Muscle of leg (tissue), 11 donors: ENCODE measurements around the gene DNMT1. TPM values are rescaled to one million over a fixed set of nuclear protein-coding genes. Genes with fewer than 3 reads are reported as not detected.
A peak's percentile ranks its signal among the peaks of the same experiment; 100 is the strongest.
"Not testable (repeated sequence)": the region's sequence is repeated elsewhere in the genome, so short reads cannot be mapped to it uniquely, and the experiment has no call there.

ENCODE experiments used
- DNase-seq: peaks from one replicate; pipeline ENCODE4 v3.0.0; 2013
- H3K27ac ChIP-seq: one replicate; pipeline ENCODE4 v1.5.1; 2013; ENCODE audit warnings: mild to moderate bottlenecking, low read length, control low read depth
- H3K27me3 ChIP-seq: one replicate; pipeline ENCODE4 v1.6.1; 2013; ENCODE audit warnings: low read length; ENCODE audit not compliant: control insufficient read depth, insufficient read depth
- H3K36me3 ChIP-seq: one replicate; pipeline ENCODE4 v1.6.1; 2013; ENCODE audit warnings: low read length; ENCODE audit not compliant: control insufficient read depth, insufficient read depth
- H3K4me1 ChIP-seq: one replicate; pipeline ENCODE4 v1.6.1; 2013; ENCODE audit warnings: low read length; ENCODE audit not compliant: control insufficient read depth, insufficient read depth
- H3K4me3 ChIP-seq: one replicate; pipeline ENCODE4 v1.5.1; 2013; ENCODE audit warnings: low read length, control low read depth
- H3K9me3 ChIP-seq: replicated peaks from 2 replicates; pipeline ENCODE4 v1.6.1; 2013; ENCODE audit warnings: low read depth, low read length; ENCODE audit not compliant: control insufficient read depth
- WGBS: methylation state at CpG from one replicate; pipeline ENCODE4 v1.1.5; 2013; ENCODE audit warnings: missing lambda C conversion rate; ENCODE audit not compliant: insufficient coverage; 5-methylcytosine and 5-hydroxymethylcytosine counted together
- polyA plus RNA-seq, 8 donors: library from polyadenylated mRNA; unstranded; fragments of 120-200 nt; gene quantifications; one replicate each; pipeline versions ENCODE4 v1.2.1 to v1.2.3, GENCODE V29; 2013; ENCODE audit warnings: inconsistent platforms in 1 of 8, low replicate concordance in 1 of 8; ENCODE audit not compliant: insufficient read length in 8 of 8, insufficient read depth in 1 of 8
- total RNA-seq: library from RNA; stranded (reverse); fragments of 120-200 nt; gene quantifications from one replicate; pipeline ENCODE4 v1.2.4, GENCODE V29; 2013

Gene DNMT1
- total and polyA plus RNA-seq, 9 donors: 28.3 to 83.7 (median 70.6) TPM

DNA sequence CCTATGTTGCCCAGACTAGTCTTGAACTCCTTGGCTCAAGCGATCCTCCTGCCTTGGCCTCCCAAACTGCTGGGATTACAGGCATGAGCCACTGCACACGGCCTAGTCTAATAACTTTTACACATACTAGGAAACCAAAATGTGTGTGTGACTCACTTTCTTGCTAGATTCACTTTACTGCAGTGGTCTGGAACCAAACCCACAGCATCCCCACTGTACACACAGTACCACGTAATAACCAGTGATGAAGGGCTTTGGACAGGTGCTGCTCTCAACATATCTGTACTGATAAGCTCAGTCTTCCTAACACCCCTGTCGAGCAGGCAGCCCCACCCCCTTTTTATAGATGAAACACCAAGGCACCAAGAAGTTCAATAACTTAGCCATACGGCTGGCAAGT is 5.1 kb downstream of the DNMT1 start:
- peaks cover 16% of the 10 kb centered on the region for H3K4me1 ChIP-seq

DNA sequence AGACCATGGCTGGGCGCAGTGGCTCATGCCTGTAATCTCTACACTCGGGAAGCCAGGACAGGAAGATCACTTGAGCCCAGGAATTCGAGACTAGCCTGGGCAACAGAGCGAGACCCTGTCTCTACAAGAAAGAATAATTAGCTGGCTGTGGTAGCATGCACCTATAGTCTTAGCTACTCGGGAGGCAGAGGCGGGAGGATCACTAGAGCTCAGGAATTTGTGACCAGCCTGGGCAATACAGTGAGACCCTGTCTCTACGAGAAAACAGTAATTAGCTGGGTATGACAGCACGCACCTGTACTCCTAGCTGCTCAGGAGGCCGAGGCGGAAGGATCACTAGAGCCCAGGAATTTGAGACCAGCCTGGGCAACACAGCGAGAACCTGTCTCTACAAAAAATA is 7.4 kb downstream of the DNMT1 start:
- Histone ChIP-seq H3K4me1 (peaks cover 3% of the 10 kb centered on the region), H3K27ac (no peak overlapping the region), H3K27me3 (no peaks in the 10 kb centered on the region), H3K4me3 (no peak overlapping the region), H3K36me3 (peaks cover 33% of the 10 kb centered on the region), H3K9me3 (no peaks in the 10 kb centered on the region)
- whole genome bisulfite sequencing: 80% methylated on average over 10 of the region's 11 CpGs
- DNase-seq: no peak

More for the DNA sequence above, 5.1 kb downstream of the DNMT1 start:
- no peak overlapping the region for H3K4me3 ChIP-seq
- H3K27ac ChIP-seq: no peak overlapping the region
- 77% methylated on average over 3 of the region's 5 CpGs for WGBS
- H3K9me3 ChIP-seq: no peaks in the 10 kb centered on the region
- no peak for DNase-seq
- H3K27me3 ChIP-seq: no peaks in the 10 kb centered on the region
- peaks cover 34% of the 10 kb centered on the region for H3K36me3 ChIP-seq

DNA sequence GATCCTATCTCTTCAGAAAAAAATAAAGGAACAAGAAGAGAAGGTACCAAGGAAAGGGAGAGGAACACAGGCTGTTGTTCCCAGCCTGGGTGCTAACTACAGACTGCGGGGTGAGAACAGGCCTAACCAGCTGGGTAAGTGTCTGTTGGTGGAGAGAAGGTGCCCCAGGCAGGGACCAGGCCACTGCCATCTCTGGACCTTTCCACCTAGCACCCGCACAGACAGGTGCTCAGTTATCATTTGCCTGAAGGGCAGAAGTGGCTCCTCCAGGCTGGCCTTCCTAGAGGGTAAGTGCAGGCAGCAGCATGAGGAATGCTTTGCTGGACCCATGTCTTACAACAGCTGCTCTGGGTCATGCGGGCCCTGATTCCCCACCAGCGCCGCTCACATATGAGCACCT is 10.1 kb downstream of the DNMT1 start:
- peak; percentile 18 for DNase-seq
- 90% methylated on average over 5 of the region's 5 CpGs for WGBS
- peaks cover 3% of the 10 kb centered on the region for H3K4me1 ChIP-seq
- H3K27ac ChIP-seq: no peak overlapping the region
- no peaks in the 10 kb centered on the region for H3K27me3 ChIP-seq
- no peak overlapping the region for H3K4me3 ChIP-seq
- peaks cover 41% of the 10 kb centered on the region for H3K36me3 ChIP-seq
- H3K9me3 ChIP-seq: no peaks in the 10 kb centered on the region

DNA sequence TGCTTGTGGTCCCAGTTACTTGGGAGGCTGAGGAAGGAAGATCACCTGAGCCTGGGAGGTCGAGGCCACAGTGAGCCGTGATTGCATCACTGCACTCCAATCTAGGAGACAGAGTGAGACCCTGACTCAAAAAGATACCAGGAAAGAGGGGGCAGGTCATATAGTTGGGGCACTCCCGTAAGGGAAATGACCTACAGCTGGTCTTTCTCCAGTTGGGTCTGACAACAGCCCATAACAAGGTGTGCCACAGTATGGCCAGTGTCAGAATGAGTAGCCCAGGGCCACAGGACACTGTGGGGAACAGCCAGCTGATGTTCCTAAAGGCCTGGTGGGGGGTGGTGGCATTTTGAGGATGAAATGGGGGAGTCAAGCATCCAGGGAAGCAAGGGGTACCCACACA is 10.8 kb downstream of the DNMT1 start:
- peaks cover 3% of the 10 kb centered on the region for H3K4me1 ChIP-seq
- H3K36me3 ChIP-seq: peaks cover 47% of the 10 kb centered on the region
- H3K27me3 ChIP-seq: no peaks in the 10 kb centered on the region
- 88% methylated on average over 3 of the region's 3 CpGs for WGBS
- H3K4me3 ChIP-seq: no peak overlapping the region
- no peak overlapping the region for H3K27ac ChIP-seq
- no peaks in the 10 kb centered on the region for H3K9me3 ChIP-seq
- no peak for DNase-seq

DNA sequence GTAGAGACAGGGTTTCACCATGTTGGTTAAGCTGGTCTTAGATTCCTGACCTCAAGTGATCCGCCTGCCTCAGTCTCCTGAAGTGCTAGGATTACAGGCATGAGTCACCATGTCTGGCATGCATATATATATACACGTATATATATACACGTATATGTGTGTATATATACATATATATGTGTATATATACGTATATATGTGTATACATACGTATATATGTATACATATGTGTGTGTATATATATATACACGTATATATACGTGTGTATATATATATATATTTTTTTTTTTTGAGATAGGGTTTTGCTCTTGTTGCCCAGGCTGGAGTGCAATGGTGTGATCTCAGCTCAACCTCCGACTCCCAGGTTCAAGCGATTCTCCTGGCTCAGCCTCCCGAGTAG is 11.9 kb downstream of the DNMT1 start:
- DNase-seq: no peak
- peaks cover 48% of the 10 kb centered on the region for H3K36me3 ChIP-seq
- WGBS: 89% methylated on average over 3 of the region's 10 CpGs
- H3K27me3 ChIP-seq: no peaks in the 10 kb centered on the region
- no peak overlapping the region for H3K27ac ChIP-seq
- H3K4me1 ChIP-seq: peaks cover 3% of the 10 kb centered on the region
- no peaks in the 10 kb centered on the region for H3K9me3 ChIP-seq
- no peak overlapping the region for H3K4me3 ChIP-seq

DNA sequence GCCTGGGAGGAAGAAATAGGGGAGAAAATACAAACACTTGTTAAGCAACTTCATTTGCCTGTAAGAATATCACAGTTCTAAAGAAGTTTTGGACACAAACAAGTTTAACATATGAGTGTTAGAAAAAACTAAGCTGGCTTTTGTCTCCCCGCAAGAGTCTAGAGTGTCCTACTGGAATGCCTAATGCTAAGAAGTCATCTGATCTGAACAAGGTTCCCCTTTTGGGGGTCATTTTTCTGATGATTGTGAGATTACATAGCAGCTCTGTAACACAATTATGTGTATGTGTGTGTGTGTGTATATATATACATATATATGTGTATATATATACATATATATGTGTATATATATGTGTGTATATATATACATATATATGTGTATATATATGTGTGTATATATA is 12.7 kb downstream of the DNMT1 start:
- Histone ChIP-seq H3K4me1 (no peaks in the 10 kb centered on the region), H3K27ac (no peak overlapping the region), H3K9me3 (no peaks in the 10 kb centered on the region), H3K27me3 (no peaks in the 10 kb centered on the region), H3K4me3 (no peak overlapping the region), H3K36me3 (peaks cover 47% of the 10 kb centered on the region)
- no peak for DNase-seq
- WGBS: no CpG with 5 or more reads among the region's 1 CpG

DNA sequence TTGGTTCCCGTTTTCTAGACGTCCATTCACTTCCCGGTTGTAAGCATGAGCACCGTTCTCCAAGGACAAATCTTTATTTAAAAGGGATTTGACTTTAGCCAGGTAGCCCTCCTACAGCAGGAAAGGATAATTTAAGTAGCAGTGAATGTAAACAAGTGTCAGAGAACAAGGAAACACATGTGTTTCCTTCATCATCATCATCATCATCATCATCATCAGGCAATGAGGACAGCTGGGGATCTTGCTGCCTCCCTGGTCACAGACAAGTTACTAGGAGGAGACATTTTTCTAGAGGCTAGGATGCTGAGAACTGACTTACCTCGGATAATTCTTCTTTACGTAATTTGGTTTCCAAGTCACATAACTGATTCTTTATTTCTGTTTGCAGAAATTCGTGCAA is 14.3 kb downstream of the DNMT1 start:
- DNase-seq: no peak
- H3K9me3 ChIP-seq: no peaks in the 10 kb centered on the region
- no peaks in the 10 kb centered on the region for H3K27me3 ChIP-seq
- peaks cover 46% of the 10 kb centered on the region for H3K36me3 ChIP-seq
- no peaks in the 10 kb centered on the region for H3K4me1 ChIP-seq
- no peak overlapping the region for H3K27ac ChIP-seq
- WGBS: no CpG with 5 or more reads among the region's 7 CpGs
- H3K4me3 ChIP-seq: no peak overlapping the region

DNA sequence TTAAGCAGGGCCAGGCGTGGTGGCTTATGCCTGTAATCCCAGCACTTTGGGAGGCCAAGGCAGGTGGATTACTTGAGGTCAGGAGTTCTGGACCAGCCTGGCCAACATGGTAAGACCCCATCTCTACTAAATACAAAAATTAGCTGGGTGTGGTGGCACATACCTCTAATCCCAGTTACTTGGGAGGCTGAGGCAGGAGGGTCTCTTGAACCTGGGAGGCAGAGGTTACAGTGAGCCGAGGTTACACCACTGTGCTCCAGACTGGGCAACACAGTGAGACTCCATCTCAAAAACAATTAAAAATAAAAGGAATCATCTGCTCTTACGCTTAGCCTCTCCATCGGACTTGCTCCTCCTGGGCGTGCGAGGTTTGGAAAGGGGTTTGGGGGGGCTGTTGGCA is 14.7 kb downstream of the DNMT1 start:
- not testable (repeated sequence) for H3K4me1 ChIP-seq, H3K9me3 ChIP-seq, H3K4me3 ChIP-seq, H3K27ac ChIP-seq, H3K27me3 ChIP-seq, DNase-seq
- WGBS: no CpG with 5 or more reads among the region's 6 CpGs
- H3K36me3 ChIP-seq: peaks cover 47% of the 10 kb centered on the region

DNA sequence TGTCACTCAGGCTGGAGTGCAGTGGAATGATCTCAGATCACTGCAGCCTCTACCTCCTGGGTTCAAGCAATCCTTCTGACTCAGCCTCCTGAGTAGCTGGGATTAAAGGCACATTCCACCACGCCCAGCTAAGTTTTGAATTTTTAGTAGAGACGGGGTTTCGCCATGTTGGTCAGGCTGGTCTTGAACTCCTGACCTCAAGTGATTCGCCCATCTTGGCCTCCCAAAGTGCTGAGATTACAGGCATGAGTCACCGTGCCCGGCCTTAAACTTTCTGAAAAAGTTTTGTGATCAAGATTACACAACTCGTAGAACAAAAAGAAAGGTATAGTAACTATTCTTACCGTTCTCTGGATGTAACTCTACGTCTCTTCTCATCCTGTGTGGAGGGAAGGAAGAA is 21.2 kb downstream of the DNMT1 start:
- WGBS: 92% methylated on average over 6 of the region's 9 CpGs
- H3K9me3 ChIP-seq: no peaks in the 10 kb centered on the region
- no peak overlapping the region for H3K4me3 ChIP-seq
- H3K27me3 ChIP-seq: no peaks in the 10 kb centered on the region
- peaks cover 65% of the 10 kb centered on the region for H3K36me3 ChIP-seq
- no peak overlapping the region for H3K27ac ChIP-seq
- DNase-seq: no peak
- H3K4me1 ChIP-seq: no peaks in the 10 kb centered on the region

DNA sequence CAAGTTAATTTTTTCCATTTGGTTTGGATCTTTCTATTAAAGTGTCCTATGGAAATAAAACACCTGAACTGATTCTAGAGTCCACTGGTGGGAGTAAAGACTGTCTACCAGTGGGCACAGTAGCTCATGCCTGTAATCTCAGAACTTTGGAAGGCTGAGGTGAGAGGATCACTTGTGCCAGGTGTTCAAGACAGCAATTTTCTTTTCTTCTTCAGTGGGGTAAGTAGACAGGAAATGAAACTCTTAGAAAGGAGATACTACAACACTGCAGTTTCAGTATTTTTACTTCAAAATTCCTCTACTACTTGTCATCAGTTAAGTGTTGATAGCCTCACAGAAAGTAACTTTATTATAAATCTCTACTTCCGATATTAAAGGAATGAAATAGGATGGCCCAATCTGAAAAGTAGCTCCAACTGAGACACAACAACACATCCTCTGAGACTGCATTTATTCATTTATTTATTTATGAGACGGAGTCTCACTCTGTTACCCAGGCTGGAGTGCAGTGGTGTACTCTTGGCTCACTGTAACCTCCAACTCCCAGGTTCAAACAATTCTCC is 26.3 kb downstream of the DNMT1 start:
- Histone ChIP-seq H3K36me3 (peaks cover 75% of the 10 kb centered on the region), H3K4me3 (no peak overlapping the region), H3K4me1 (no peaks in the 10 kb centered on the region), H3K9me3 (no peaks in the 10 kb centered on the region), H3K27ac (no peak overlapping the region), H3K27me3 (no peaks in the 10 kb centered on the region)
- DNase-seq: no peak
- no CpG with 5 or more reads among the region's 2 CpGs for WGBS

DNA sequence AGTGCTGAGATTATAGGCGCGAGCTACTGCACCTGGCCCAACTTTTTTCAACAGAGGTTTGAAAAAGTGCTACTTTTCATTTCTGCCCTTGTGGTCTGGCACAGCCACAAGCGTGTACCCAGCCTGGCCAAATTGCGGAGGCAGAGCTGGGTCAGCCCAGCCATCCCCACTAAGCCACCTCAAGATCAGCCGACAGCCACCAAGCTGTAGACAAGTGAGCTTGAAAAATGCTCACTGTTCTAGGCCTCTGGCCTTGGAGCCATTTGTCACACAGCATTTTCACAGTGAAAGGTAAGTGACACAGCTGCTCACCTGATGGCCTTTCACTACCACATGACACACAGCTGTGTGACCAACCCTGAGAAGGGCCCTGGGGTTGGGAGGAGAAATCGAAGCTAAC is 27.3 kb downstream of the DNMT1 start:
- 88% methylated on average over 3 of the region's 6 CpGs for WGBS
- no peak for DNase-seq
- H3K36me3 ChIP-seq: peaks cover 75% of the 10 kb centered on the region

More for the DNA sequence above, 27.3 kb downstream of the DNMT1 start:
- no peaks in the 10 kb centered on the region for H3K9me3 ChIP-seq
- no peaks in the 10 kb centered on the region for H3K27me3 ChIP-seq
- no peak overlapping the region for H3K27ac ChIP-seq
- H3K4me1 ChIP-seq: no peaks in the 10 kb centered on the region
- no peak overlapping the region for H3K4me3 ChIP-seq
